Psoas muscle (tissue), 8 donors: ENCODE data around the gene MRGPRG. TPM values are rescaled to one million over a fixed set of nuclear protein-coding genes. Genes with fewer than 3 reads are reported as not detected.
"Not testable (repeated sequence)": the region's sequence is repeated elsewhere in the genome, so short reads cannot be mapped to it uniquely, and the experiment has no call there.

Experiments used
- ATAC-seq, 4 donors: fragments of 200-7000 bp; cut with Tn5 transposase; one replicate each; pipeline ENCODE4 v1.9.1; 2020; ENCODE audit warnings: moderate library complexity in 3 of 4, mild to moderate bottlenecking in 2 of 4
- DNase-seq, 2 donors: peaks; one replicate each; pipeline ENCODE4 v3.0.0-alpha.2; 2020
- H3K27ac ChIP-seq: fragments of 200-600 bp; one replicate; pipeline ENCODE4 v1.8.0; 2022
- H3K27me3 ChIP-seq, 3 donors: fragments of 200-600 bp in 1 of 3; one replicate each; pipeline versions ENCODE4 v1.6.1 to v1.8.0; 2013 to 2022; ENCODE audit warnings: low read length in 2 of 3, mild to moderate bottlenecking in 2 of 3, moderate library complexity in 1 of 3; ENCODE audit not compliant: insufficient read depth in 3 of 3
- H3K36me3 ChIP-seq, 2 donors: fragments of 200-600 bp in 1 of 2; one replicate each; pipeline versions ENCODE4 v1.6.1 to v1.8.0; 2013 to 2022; ENCODE audit warnings: low read depth in 1 of 2, mild to moderate bottlenecking in 1 of 2, moderate library complexity in 1 of 2; ENCODE audit not compliant: insufficient read depth in 1 of 2
- H3K4me1 ChIP-seq: fragments of 200-600 bp; one replicate; pipeline ENCODE4 v1.8.0; 2022
- H3K4me3 ChIP-seq: fragments of 200-600 bp; one replicate; pipeline ENCODE4 v1.8.0; 2022; ENCODE audit warnings: mild to moderate bottlenecking
- H3K9me3 ChIP-seq: fragments of 200-600 bp; one replicate; pipeline ENCODE4 v1.8.0; 2022
- CTCF ChIP-seq: fragments of 200-600 bp; IDR thresholded peaks from one replicate; pipeline ENCODE4 v1.8.0; 2022; ENCODE audit warnings: antibody characterized with exemption
- WGBS, 3 donors: extraction: QIAGEN DNeasy Blood & Tissue Kit; methylation state at CpG; one replicate each; pipeline versions ENCODE4 v1.1.6 to v1.1.7; 2013; 5-methylcytosine and 5-hydroxymethylcytosine counted together
- intact Hi-C, 2 donors: fragments of 100-400 bp; cut with DNase I; formaldehyde crosslinking; loops; one replicate each; pipeline versions ENCODE4 v1.11.0 to v1.14.2; 2022
- polyA plus RNA-seq, 3 donors: library from polyadenylated mRNA; stranded (reverse); fragments of 200-250 nt; gene quantifications; one replicate each; pipeline ENCODE4 v1.2.3, GENCODE V29; 2013
- total RNA-seq, 4 donors: library from RNA; stranded (reverse); fragmentation: NEBNext Ultra II Directional in 2 of 4; extraction: Animal tissue kit (Norgen Biotek cat#: 25700) in 2 of 4; gene quantifications; one replicate each; pipeline versions ENCODE4 v1.2.1 to v1.2.4, GENCODE V29; 2021 to 2023
- donor health status: healthy with polysubstance abuse.
- donor health status: DM: no; HTN: no; CAD: no; lungs with moderate emphysema.
- donor health status: Bipolar disorder and iron deficiency.
- donor health status: healthy.
- donor health status: DM: yes; HTN: yes; CAD: no.
- donor health status: DM: no; HTN: no; CAD: no.
- donor health status: DM: no; HTN: no; CAD: no.
- donor health status: DM: yes; HTN: yes; CAD: no.

Gene MRGPRG
- total and polyA plus RNA-seq, 7 donors = not detected

GRCh38 chr11:3170756-3171650 is 47.6 kb downstream of the MRGPRG start:
- 87 to 95% (median 91%) methylated on average over 23 to 24 of the region's 24 CpGs for WGBS, 3 donors
- no peaks in the 10 kb centered on the region for H3K27me3 ChIP-seq
- H3K4me3 ChIP-seq = no peak overlapping the region
- no peak for ATAC-seq
- H3K36me3 ChIP-seq = no peaks in the 10 kb centered on the region
- H3K27ac ChIP-seq = no peak overlapping the region
- no peaks in the 10 kb centered on the region for H3K9me3 ChIP-seq
- no peak for TF ChIP-seq CTCF
- peak in 1 of 2 donors; percentile 20 for DNase-seq
- intact Hi-C loops = no loop called here
- peaks cover 14% of the 10 kb centered on the region for H3K4me1 ChIP-seq

GRCh38 chr11:3170044-3170755 is 48.4 kb downstream of the MRGPRG start:
- Histone ChIP-seq H3K4me3 (peak overlapping the region; percentile 52), H3K4me1 (peaks cover 21% of the 10 kb centered on the region), H3K36me3 (no peaks in the 10 kb centered on the region), H3K27ac (peak overlapping the region; percentile 72), H3K9me3 (no peaks in the 10 kb centered on the region), H3K27me3 (no peaks in the 10 kb centered on the region)
- no peak for TF ChIP-seq CTCF
- intact Hi-C loops = no loop called here
- DNase-seq (peak in 1 of 2 donors; percentile 56), ATAC-seq (peak; percentile 55 to 83 (median 75))
- WGBS, 3 donors = 34 to 47% (median 35%) methylated on average over 17 to 18 of the region's 18 CpGs

GRCh38 chr11:3169255-3170043 is 49.2 kb downstream of the MRGPRG start:
- DNase-seq (peak; percentile 59 to 80), ATAC-seq (peak; percentile 73 to 83 (median 78))
- H3K4me1 ChIP-seq = peaks cover 22% of the 10 kb centered on the region
- peak overlapping the region; percentile 72 for H3K27ac ChIP-seq
- peak overlapping the region; percentile 52 for H3K4me3 ChIP-seq
- 1 to 2% (median 1%) methylated on average over 30 to 31 of the region's 31 CpGs for WGBS, 3 donors
- intact Hi-C loops = loop anchor here in 1 of 2 donors (10.0 kb wide), 2 partner anchors 55 to 115 kb away; partner anchors contain the start of gene CARS1
- peak; percentile 20 for TF ChIP-seq CTCF
- no peaks in the 10 kb centered on the region for H3K27me3 ChIP-seq
- no peaks in the 10 kb centered on the region for H3K36me3 ChIP-seq
- no peaks in the 10 kb centered on the region for H3K9me3 ChIP-seq

- peak in 1 of 2 donors; percentile 50 for DNase-seq
- not testable (repeated sequence) for H3K27me3 ChIP-seq, H3K36me3 ChIP-seq, ATAC-seq, H3K9me3 ChIP-seq
- Histone ChIP-seq H3K27ac (peak overlapping the region; percentile 72), H3K4me3 (peak overlapping the region; percentile 52), H3K4me1 (peaks cover 28% of the 10 kb centered on the region)
- intact Hi-C loops = loop anchor here in 1 of 2 donors (10.0 kb wide), 2 partner anchors 54 to 114 kb away; partner anchors contain the start of gene CARS1
- WGBS, 3 donors = 73 to 78% (median 76%) methylated on average over 17 of the region's 17 CpGs
These were observed 49.8 kb downstream of the MRGPRG start for GRCh38 chr11:3168742-3169254.

Other genes with a start within 250 kb of the MRGPRG start
- gene NAP1L4, start 226.5 kb downstream of the MRGPRG start, total RNA-seq = 100 to 1,000 TPM; 143 to 153 (median 147) TPM
- gene NAP1L4, start 226.5 kb downstream of the MRGPRG start, polyA plus RNA-seq = 100 to 1,000 TPM; 121 to 140 (median 139) TPM
- 10 to 100 TPM; 24.2 to 65.8 (median 40.2) TPM for gene CARS1, start 161.4 kb downstream of the MRGPRG start, total RNA-seq
- gene CARS1, start 161.4 kb downstream of the MRGPRG start, polyA plus RNA-seq = 10 to 100 TPM; 37.8 to 78.6 (median 77.9) TPM
- gene OSBPL5, start 53.5 kb downstream of the MRGPRG start, total RNA-seq = 10 to 100 TPM in 2 of 4 donors, 1 to 10 TPM in 2; 6.9 to 12.4 (median 10.3) TPM
- gene OSBPL5, start 53.5 kb downstream of the MRGPRG start, polyA plus RNA-seq = 1 to 10 TPM; 3.4 to 5.0 (median 4.3) TPM
- not detected for gene MRGPRE, start 13.6 kb upstream of the MRGPRG start, total RNA-seq
- not detected for gene MRGPRE, start 13.6 kb upstream of the MRGPRG start, polyA plus RNA-seq
- 10 to 100 TPM in 3 of 4 donors, 1 to 10 TPM in 1; 8.9 to 14.9 (median 11.7) TPM for gene ZNF195, start 160.3 kb upstream of the MRGPRG start, total RNA-seq
- gene ZNF195, start 160.3 kb upstream of the MRGPRG start, polyA plus RNA-seq = 10 to 100 TPM in 2 of 3 donors, 1 to 10 TPM in 1; 8.6 to 14.8 (median 13.0) TPM